ENCODE results near the gene ST6GALNAC5.
"Not testable (repeated sequence)": the region's sequence is repeated elsewhere in the genome, so short reads cannot be mapped to it uniquely, and the experiment has no call there.

Gene ST6GALNAC5

DNA sequence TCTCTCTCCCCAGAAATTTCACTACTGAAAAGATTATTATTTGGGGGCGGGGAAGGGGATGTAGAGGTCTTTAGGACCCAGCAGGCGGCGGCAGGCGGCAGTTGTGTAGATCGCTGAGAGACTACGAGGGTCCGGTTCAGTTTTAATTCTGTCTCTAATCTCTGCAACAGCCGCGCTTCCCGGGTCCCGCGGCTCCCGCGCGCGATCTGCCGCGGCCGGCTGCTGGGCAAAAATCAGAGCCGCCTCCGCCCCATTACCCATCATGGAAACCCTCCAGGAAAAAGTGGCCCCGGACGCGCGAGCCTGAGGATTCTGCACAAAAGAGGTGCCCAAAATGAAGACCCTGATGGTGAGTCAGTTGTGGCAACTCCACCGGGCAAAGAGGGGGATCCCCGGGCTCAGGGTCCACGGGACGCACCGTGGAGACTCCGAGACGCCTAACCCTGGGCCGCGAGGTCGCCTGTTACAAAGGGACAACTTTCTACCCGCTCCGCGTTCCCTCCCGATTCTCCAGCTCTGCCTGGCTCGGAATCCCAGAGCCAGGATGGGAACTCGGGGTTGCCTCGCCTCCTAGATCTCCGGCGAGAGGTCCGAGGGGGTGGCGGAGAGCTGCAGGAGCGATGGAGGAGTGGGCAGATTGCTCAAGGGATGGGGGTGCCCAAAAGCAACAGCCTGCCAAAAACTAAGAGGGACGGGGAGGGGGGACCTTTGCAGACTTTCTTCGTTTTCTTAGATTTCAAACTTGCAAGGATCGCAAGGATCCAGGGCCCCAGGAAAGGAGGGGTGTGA lies at the start of gene ST6GALNAC5:
Gene ST6GALNAC5 (plus strand): TSS at position 139 of the 789 bp plus-strand sequence.
- peak; percentile 4 for DNase-seq

DNA sequence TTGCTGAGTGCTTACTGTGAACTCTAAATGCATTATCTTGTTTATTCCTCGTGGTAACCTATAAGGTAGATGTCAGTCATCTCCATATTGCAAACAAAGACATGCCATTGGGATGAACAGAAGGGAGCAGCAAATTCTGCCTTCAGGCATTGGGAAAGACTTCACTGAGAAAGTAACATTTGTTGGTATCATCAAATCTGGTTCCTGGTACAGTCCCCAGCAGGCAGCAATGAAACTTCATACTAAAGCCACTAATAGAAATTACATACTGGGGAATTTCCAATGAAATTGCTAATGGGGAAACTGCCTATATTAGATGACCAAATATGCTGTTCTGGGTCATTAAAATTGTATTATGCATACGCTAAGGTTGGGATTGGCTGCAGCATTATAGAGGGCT lies 47.3 kb upstream of the ST6GALNAC5 start:
- DNase-seq: no peak

DNA sequence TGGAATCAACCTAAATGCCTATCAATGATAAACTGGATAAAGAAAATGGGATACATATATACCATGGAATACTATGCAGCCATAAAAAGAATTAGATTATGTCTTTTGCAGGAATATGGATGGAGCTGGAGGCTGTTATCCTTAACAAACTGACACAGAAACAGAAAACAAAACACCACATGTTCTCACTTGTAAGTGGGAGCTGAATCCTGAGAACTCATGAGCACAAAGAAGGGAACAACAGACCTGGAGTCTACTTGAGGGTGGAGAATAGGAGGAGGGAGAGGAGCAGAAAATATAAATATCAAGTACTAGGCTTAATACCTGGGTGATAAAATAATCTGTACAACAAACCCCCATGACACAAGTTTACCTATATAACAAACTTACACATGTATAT lies 44.3 kb upstream of the ST6GALNAC5 start:
- not testable (repeated sequence) for DNase-seq

DNA sequence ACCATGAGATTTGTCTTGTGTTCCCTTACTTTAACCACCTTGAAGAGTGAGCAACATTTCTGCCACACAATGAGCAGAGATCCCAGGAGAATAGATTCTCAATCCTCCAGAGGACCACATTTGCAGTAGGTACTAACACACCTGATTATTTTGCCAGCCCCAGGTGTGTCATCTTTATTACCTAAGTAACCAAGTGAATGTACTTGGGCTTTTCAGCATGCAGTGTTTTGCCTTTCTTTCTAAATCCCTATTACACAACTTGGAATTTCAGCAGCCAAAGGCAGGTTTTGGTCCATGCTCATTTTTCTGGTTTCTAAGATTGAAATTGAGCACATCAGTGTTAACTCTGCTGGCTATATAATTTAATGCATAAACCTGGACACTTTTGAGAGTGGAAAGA lies 43.2 kb upstream of the ST6GALNAC5 start:
- no peak for DNase-seq

DNA sequence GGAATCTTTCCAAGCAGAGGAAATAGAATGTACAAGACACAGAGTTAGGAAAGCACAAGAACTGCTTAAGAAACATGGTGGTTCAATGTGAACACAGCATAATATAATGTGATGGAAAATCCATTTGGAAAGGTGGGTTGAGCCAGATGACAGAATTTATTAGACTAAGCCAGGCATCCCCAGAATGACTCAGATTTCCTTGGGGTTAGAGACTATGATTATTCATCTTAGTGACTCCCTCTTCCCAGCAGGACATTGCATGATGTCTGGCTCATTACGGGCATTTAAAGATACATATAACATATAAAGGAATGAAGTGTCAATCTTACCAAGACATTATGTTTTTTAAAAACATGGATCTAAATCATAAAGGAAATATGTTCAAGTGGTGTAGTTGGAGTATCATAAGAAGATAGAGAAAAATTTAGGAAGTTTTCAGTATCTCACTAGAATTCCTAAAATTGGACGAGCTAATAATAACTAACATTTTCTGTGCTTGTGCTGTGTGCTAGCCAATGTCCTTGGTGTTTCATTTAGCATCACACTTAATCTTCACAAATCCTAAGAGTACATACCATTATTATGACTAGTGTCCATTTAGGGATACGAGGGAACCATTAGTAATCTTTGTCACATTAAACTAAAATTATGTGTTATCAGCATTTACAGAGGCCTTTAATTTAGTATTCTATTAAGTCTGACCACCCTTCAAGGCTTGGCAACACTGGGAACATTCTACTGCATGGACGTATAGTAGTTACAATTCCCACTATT lies 41.0 kb upstream of the ST6GALNAC5 start:
- no peak for DNase-seq

DNA sequence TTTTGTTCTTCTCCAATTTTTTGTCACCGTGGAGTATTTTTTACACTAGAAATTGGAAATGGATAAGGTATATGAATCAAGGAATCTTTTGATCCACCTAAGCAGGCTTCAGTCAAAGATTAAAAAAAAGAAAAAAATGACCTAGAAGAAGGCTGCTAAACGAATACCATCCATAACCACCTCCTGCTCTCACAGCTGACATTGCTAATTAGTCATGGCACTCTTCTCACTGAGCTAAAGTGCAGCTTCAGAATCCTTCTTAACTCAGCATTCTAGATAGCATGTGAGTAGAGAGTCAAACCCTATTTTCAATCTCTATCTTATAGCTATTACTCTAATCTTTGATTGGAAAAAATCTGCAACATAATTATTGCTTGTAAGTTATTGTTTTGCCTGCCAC lies 40.2 kb upstream of the ST6GALNAC5 start:
- DNase-seq: no peak

DNA sequence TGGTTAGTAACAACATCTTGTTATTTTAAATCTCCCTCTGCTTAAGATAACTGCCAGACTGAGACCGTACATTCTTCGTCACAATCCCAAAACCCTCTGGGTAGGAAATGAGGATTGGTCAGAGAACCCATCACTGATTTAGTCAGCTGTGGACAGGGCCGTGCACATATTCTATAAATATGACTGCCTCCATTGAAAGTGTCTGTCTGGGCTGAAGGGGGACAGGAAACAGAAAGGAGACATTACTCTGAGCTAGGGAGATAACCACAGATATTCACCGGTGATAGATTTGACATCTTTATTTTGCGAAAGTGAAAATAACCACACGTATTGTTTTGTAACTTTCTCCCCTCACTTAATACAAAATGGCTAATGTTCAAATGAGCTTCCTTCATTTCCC lies 36.9 kb upstream of the ST6GALNAC5 start:
- DNase-seq: no peak

DNA sequence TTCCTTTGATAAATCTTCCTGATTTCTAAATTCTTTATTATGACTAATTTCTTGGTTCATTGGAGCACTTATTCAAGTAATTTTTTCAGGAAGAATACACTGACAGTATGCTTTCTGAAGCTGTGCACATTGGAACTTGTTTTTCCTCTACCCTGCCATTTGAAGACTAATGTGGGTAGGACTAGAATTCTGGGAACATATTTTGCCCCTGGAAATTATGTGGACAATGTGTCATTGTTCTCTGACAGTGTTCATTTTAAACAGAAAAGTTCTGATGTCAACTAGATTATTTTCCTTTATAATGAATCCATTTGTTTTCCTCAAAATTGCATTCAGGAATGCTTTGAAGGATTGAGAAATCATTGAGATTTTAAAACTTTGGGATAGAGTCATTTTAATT lies 34.8 kb upstream of the ST6GALNAC5 start:
- no peak for DNase-seq

DNA sequence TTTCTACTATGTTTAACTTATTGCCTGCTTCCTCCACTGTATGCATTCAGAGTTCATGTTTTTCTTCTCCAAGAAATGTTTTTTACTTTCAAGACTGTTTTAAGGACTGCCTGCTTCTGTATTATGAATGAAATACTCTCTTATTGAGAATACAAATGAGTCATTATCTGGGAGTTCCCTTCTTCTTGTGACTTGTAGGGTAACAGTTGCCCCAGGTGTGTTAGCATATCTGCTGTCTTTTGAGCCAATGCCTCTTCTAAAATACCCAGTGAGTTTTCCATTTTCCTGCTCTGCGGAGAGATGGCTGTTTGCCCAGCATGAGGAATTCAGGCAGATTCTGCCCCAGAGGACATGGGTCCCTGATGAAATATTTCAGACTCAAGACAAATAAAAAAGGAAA lies 34.1 kb upstream of the ST6GALNAC5 start:
- DNase-seq: no peak

DNA sequence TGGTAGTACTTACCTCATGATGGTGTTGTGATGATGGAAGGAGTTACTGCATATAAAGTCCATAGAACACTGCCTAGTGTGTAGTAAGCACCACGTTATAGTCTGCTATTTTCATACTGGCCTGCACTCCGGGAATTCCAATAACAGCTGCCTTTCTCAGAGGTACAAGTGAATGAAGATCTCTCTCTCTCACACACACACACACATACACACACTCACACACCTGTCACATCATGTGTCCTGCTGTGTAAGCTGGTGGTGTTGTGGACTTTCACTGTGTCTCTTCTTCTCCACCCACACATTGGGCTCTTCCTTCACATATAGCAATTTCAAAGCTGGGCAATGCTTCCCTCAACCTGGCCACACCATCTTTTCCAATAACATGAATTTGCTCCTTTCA lies 33.4 kb upstream of the ST6GALNAC5 start:
- DNase-seq: no peak

DNA sequence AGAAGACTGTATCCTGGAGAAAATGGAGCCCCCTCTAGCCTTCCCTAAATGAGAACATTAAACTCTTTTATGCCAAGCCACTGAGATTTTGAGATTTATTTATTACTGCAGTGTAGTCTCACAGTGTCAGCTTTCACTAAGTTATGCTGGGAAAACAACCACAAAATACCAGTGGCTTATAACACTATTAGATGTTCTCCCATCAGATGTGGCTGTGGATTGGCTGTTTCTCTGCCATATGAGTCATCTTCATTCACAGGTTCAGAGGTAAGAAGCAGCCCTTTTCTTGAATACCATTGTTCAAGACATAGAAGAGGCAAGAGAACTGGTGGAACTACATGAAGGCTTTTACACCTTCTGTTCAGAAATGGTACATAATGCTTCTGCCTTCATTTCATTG lies 32.1 kb upstream of the ST6GALNAC5 start:
- DNase-seq: no peak

DNA sequence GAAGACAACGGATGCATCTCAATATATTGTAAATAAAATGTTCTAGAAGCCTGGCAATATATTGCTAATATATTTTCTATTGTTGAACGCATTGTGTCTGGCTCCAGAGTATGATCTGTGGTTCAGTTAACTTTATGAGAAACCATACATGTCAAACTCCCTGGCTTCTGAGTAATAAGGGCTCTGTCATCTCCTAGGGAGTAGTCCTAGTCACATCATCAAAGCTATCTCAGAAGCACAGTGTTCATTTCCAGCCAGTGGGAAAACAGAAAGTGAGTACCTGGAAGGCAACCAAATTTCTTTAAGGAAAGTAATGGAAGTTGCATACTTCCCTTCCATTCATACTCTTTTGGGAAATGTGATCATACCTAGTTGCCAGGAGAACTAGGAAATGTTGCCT lies 27.0 kb upstream of the ST6GALNAC5 start:
- no peak for DNase-seq

DNA sequence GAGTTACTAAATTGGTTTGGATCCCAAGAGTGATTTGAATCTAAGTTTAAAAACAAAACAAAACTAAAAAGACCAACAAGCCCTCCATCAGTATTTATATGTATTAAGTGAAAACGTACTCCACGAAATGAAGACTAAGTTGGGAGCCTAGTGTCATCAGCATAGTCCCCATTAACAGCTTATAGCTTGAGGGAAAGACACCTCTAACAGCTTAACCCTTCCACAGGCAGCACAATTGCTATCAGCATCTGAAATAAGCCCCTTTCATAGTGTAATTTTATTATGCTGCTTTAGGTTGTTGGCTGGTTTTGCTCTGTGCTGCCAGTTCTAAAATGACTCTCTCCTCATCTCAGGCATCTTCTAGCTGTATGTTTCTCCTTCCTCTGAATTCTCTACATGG lies 25.8 kb upstream of the ST6GALNAC5 start:
- DNase-seq: no peak

DNA sequence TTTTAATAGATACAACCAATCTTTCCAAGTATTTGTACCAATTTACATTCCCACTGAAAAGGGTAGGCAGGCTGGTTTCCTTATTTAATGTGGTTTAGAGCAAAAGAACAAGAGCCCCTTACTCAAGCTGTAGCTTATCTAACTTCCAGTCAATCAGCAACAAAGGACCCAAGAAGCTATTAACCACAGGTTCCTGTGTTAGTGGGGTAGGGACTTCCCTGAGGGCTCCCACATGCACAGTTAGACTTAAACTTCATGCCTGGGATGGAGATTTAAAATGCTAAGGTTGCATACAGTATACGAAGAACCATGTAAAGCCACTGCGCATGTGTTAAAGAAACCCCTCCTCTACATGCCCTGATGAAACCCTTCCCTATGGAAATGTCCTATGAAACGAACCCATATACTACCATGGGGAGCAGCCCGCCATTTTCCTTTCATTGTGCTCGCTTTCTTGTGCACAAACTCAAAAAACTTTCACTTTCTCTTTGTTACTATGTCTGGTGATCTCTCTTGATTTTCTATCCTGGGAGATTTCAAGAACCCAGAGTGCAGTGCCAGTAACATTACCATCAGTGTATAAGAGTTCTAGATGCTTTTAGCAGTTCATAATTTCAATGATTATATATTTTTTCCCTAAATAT lies 23.3 kb upstream of the ST6GALNAC5 start:
- no peak for DNase-seq

DNA sequence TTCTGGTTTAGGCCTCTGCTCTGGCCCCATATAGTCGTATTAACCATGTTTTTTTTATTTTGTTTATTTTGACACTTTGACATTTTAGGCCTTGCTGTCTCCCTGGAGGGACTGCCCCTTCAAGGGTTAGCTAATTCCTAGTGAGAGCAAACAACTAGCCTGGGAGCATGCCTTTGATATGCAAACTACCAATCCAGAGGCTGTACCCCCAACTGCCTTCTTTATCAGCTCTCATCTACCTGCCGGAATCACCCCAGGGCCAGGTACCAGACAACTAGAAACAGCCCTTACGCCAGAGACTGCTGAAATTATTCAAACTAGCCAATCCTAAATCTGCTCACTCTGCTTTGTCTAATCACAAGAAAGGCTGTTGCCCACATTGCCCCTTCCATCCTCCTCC lies 13.0 kb upstream of the ST6GALNAC5 start:
- DNase-seq: no peak

DNA sequence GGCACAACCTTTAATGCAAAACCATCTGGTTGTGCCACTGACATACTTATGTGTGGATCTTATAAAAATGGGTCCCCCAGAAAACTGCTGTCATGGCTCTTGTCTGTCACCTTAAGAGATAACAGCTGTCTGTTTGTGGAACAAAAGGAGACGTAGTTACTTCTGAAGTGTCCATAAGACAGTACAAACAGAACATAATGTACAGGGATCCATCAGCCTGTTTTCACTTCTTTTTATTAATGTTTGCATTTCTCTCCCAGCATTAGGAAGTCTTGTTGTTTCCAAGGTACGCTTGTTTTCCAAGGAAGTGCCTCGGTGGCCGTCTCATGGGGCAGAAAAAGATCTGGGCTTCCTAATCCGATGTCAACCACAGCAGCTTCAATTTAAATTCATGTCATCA lies 11.2 kb upstream of the ST6GALNAC5 start:
- no peak for DNase-seq

DNA sequence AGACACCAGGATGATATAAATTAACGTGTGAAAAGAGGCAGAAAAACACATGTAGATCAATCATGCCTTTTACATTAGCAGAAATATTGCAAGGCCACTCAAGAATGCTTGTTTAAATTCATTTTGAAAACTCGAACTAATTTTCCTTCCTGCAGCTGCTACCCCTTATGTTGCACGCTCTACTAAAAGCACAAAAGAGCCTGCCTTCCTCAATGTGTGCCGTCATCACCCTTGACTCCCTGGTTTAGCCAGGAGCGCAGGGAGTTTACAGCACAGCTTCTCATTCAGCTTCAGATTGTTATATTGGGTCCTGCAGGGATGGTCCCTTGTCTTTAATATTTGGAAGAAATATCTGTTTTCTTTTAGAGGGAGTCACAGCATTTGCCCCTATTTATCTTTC lies 10.1 kb upstream of the ST6GALNAC5 start:
- no peak for DNase-seq

DNA sequence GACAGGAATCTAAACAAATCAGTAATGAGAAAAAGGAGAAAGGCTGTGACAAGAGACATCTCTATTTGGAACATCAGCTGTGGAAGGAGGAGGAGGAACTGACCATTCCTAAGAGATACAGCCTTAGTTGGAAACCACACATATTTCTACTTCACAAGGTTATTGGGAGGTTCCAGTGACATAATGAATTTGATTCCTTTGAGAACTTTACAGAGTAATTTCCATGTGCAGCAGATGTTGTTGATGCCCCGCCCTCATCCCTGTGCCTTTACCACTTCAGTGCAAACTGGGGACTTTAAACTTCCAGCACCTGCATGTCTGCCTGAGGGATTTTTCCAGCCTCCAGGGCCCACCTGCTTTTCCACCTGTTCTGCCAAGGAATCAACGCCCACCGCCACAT lies 9.3 kb upstream of the ST6GALNAC5 start:
- no peak for DNase-seq

DNA sequence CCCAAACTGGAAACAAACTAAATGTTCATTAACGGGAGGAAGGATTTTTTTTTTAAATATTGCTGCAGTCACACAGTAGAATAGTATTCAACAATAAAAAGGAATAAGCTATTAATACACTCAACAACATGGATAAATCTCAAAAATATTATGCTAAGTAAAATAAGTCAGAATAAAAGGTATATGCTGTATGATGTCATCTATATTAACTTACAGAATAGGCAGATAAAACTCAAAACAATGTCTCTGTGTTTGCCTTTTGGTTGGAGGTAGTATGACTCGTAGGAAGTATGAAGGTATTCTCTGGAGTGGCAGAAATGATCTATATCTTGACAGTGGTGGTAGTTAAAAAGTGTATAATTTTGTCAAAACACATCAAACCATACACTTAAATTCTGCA lies 6.1 kb upstream of the ST6GALNAC5 start:
- no peak for DNase-seq

DNA sequence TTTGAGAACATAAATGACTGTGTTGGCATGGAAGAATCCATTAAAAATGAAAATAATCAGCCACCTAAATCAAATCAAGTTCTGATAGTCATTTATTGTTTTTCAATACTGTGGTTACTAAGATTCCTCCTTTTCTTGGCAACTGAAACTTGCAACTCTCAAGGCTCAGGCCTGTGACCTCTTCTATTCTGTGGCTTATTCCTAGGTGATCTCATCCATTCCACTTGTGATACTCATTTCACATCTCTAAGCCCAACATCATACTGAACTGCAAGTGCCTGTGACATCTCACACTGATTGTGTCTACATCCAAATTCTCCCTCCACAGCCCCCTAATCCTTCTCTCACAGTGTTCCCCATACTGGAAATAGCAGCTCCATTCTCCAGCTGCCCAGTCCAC lies 4.8 kb upstream of the ST6GALNAC5 start:
- no peak for DNase-seq

DNA sequence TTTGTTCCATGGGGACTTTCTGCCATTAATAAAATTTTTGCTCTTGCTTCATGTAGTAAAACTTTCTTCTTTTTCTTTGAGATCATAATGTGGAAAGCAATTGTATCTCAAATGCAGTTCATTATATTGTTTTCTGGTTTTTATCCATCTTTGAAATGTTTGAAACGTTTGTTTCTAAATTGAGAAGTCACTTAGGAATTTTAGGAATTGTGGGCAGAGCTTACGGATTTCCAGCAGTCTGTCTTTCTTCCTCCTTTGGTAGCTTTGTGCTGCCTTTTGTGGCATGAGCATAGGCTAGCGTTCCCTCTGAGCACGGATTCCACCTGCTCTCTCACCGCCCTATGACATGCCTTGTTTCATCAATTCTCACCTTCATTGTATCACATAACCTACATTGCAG lies 2.9 kb upstream of the ST6GALNAC5 start:
- no peak for DNase-seq

DNA sequence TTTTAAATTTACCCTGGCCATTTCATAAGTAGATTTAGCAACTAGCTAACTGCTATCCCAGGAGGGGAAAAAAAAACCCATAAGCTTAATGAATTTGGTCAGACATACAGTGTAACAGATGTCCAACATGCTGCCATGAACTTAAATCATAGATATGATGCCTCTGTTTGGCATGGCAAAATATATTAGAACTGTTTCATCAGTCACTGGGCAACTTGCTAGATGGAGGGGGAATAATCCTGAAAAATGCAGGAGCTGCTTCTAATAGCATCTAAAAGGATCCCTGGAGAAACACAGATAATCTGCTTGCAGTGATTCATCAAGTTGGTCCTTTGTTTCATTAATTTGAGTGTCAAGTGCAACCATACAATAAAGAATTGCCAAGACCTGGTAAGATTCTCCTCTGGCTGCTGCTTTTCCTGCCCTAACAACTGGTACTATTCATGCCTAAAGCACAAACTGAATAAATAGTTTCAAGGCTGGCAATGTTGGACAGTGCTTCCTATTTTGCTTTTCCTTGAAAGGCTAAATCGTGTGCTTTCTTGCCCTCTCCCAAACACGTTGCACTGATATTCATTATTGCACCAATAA lies 1.5 kb upstream of the ST6GALNAC5 start:
- DNase-seq: no peak

DNA sequence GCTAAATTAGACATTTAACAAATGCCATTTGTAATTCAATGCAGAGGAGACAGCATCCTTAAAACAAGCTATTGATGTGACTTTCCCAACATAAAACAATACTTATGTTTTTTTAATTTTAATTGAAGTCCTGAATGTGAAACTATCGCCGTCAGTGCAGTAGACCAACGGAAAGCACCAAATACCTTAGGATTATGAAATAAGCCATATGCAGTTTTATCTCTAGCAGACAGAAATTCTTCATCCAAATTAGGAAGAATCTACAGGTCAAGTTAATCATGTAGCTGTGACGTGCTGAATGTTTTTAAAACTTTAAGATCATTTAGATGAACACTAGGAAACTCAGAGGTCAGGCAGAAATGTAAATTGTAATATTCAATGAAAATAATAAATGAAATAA lies 714 bp upstream of the ST6GALNAC5 start:
- DNase-seq: no peak
